Mammary epithelial cell (primary cell): ENCODE measurements around the gene SYTL3.

ENCODE experiments used
- EZH2 ChIP-seq: IDR thresholded peaks from 2 replicates; pipeline ENCODE4 v1.6.1; 2012; ENCODE audit warnings: low read length, inconsistent platforms, borderline replicate concordance
- TF ChIP-seq, protein P1 (sequence below), 2 donors: IDR thresholded peaks in 1 of 2; conservative IDR thresholded peaks in 1 of 2; 2 replicates each; pipeline ENCODE4 v1.5.1; 2011 to 2012; ENCODE audit warnings: inconsistent platforms in 2 of 2, low read length in 2 of 2, mild to moderate bottlenecking in 2 of 2, control low read depth in 1 of 2, low read depth in 1 of 2; ENCODE audit not compliant: insufficient read depth in 1 of 2; ENCODE audit errors: extremely low read depth in 1 of 2

DNA sequence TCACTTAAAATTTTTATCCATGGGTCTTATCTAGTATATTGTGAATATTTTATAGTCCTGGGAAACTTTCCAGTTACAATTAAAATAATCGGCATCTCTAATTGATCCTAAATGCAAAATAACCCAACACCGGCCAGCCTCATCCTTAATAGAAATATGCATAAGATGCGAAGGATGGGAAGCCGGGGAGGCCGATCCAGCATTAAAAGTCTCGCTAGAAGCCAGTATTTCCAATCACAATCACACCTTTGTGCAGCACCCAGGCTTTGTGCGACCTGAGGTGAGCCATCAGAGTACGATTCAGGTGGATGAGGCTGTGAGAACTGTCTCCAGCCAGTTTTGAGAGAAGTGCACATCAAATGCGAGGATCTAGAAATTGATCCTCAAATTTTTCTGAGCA, 104.0 kb downstream of the SYTL3 start:
- TF ChIP-seq, protein P1, sequence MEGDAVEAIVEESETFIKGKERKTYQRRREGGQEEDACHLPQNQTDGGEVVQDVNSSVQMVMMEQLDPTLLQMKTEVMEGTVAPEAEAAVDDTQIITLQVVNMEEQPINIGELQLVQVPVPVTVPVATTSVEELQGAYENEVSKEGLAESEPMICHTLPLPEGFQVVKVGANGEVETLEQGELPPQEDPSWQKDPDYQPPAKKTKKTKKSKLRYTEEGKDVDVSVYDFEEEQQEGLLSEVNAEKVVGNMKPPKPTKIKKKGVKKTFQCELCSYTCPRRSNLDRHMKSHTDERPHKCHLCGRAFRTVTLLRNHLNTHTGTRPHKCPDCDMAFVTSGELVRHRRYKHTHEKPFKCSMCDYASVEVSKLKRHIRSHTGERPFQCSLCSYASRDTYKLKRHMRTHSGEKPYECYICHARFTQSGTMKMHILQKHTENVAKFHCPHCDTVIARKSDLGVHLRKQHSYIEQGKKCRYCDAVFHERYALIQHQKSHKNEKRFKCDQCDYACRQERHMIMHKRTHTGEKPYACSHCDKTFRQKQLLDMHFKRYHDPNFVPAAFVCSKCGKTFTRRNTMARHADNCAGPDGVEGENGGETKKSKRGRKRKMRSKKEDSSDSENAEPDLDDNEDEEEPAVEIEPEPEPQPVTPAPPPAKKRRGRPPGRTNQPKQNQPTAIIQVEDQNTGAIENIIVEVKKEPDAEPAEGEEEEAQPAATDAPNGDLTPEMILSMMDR (conservative IDR thresholded peaks at IDR 0.05 in 1 of 2, IDR thresholded peaks at IDR 0.05 in 1 of 2; ENCODE audit: extremely low read depth in 1 of 2, insufficient read depth in 1 of 2, low read depth in 1 of 2, low read length in 2 of 2) = no peak
- TF ChIP-seq EZH2 = no peak
